HEK293 (cell line): ENCODE data around the gene STT3A.
A peak's percentile ranks its signal among the peaks of the same experiment; 100 is the strongest.

Experiments used
- BCL11A ChIP-seq: fragments of 450-650 bp; formaldehyde crosslinking; IDR thresholded peaks from 2 replicates; pipeline ENCODE4 v1.5.1; 2016; ENCODE audit warnings: low read depth, missing biosample characterization, missing genetic modification characterization
- KLF16 ChIP-seq: fragments of 450-650 bp; formaldehyde crosslinking; IDR thresholded peaks from 2 replicates; pipeline ENCODE4 v1.5.1; 2017; ENCODE audit warnings: missing biosample characterization, missing genetic modification characterization
- KLF9 ChIP-seq: fragments of 450-650 bp; formaldehyde crosslinking; IDR thresholded peaks from 2 replicates; pipeline ENCODE4 v1.5.1; 2016; ENCODE audit warnings: missing biosample characterization, missing genetic modification characterization, low read depth
- MYNN ChIP-seq: fragments of 450-650 bp; formaldehyde crosslinking; IDR thresholded peaks from 2 replicates; pipeline ENCODE4 v1.5.1; 2016; ENCODE audit warnings: missing biosample characterization, missing genetic modification characterization, borderline replicate concordance
- PATZ1 ChIP-seq: fragments of 450-650 bp; formaldehyde crosslinking; IDR thresholded peaks from 2 replicates; pipeline ENCODE4 v1.5.1; 2016; ENCODE audit warnings: missing biosample characterization, missing genetic modification characterization
- PRDM1 ChIP-seq: fragments of 450-650 bp; formaldehyde crosslinking; IDR thresholded peaks from 2 replicates; pipeline ENCODE4; 2016; ENCODE audit warnings: missing biosample characterization, missing genetic modification characterization
- PRDM10 ChIP-seq: fragments of 450-650 bp; formaldehyde crosslinking; IDR thresholded peaks from 2 replicates; pipeline ENCODE4 v1.5.1; 2016; ENCODE audit warnings: missing biosample characterization, missing genetic modification characterization
- REPIN1 ChIP-seq: fragments of 450-650 bp; formaldehyde crosslinking; IDR thresholded peaks from 2 replicates; pipeline ENCODE4 v1.5.1; 2017; ENCODE audit warnings: missing biosample characterization, missing genetic modification characterization, low read depth
- YY1 ChIP-seq: fragments of 450-650 bp; formaldehyde crosslinking; IDR thresholded peaks from 2 replicates; pipeline ENCODE4 v1.5.1; 2018; ENCODE audit warnings: missing biosample characterization, missing genetic modification characterization
- ZBTB7A ChIP-seq: fragments of 450-650 bp; formaldehyde crosslinking; IDR thresholded peaks from 2 replicates; pipeline ENCODE4 v1.5.1; 2016; ENCODE audit warnings: low read depth, missing biosample characterization, missing genetic modification characterization
- ZNF146 ChIP-seq: fragments of 450-650 bp; formaldehyde crosslinking; IDR thresholded peaks from 2 replicates; pipeline ENCODE4 v1.5.1; 2016; ENCODE audit warnings: missing biosample characterization, missing genetic modification characterization
- ZNF292 ChIP-seq: fragments of 450-650 bp; formaldehyde crosslinking; IDR thresholded peaks from 2 replicates; pipeline ENCODE4 v1.5.1; 2016; ENCODE audit warnings: low read depth, missing biosample characterization, missing genetic modification characterization, borderline replicate concordance
- ZNF433 ChIP-seq: fragments of 450-650 bp; formaldehyde crosslinking; IDR thresholded peaks from 2 replicates; pipeline ENCODE4 v1.5.1; 2016; ENCODE audit warnings: missing biosample characterization, missing genetic modification characterization, low read depth
- ZNF501 ChIP-seq: fragments of 450-650 bp; formaldehyde crosslinking; IDR thresholded peaks from 2 replicates; pipeline ENCODE4 v1.5.1; 2016; ENCODE audit warnings: missing biosample characterization, missing genetic modification characterization
- ZNF514 ChIP-seq: fragments of 450-650 bp; formaldehyde crosslinking; IDR thresholded peaks from 2 replicates; pipeline ENCODE4 v1.5.1; 2016; ENCODE audit warnings: missing biosample characterization, missing genetic modification characterization
- ZNF610 ChIP-seq: fragments of 450-650 bp; formaldehyde crosslinking; IDR thresholded peaks from 2 replicates; pipeline ENCODE4 v1.5.1; 2016; ENCODE audit warnings: missing biosample characterization, missing genetic modification characterization, borderline replicate concordance
- TF ChIP-seq, protein P1 (sequence below): fragments of 450-650 bp; formaldehyde crosslinking; IDR thresholded peaks from 2 replicates; pipeline ENCODE4 v1.5.1; 2016; ENCODE audit warnings: missing biosample characterization, missing genetic modification characterization
- TF ChIP-seq, protein P2 (sequence below): fragments of 450-650 bp; formaldehyde crosslinking; IDR thresholded peaks from 2 replicates; pipeline ENCODE4 v1.5.1; 2016; ENCODE audit warnings: missing biosample characterization, missing genetic modification characterization
- TF ChIP-seq, protein P3 (sequence below): fragments of 450-650 bp; formaldehyde crosslinking; IDR thresholded peaks from 2 replicates; pipeline ENCODE4 v1.5.1; 2016; ENCODE audit warnings: missing biosample characterization, missing genetic modification characterization
- TF ChIP-seq, protein P4 (sequence below): fragments of 450-650 bp; formaldehyde crosslinking; conservative IDR thresholded peaks from 2 replicates; pipeline ENCODE4 v1.5.1; 2016; ENCODE audit warnings: low read depth, missing biosample characterization, missing genetic modification characterization
- TF ChIP-seq, protein P5 (sequence below): fragments of 450-650 bp; formaldehyde crosslinking; IDR thresholded peaks from 2 replicates; pipeline ENCODE4 v1.5.1; 2016; ENCODE audit warnings: missing biosample characterization, missing genetic modification characterization

STT3A gene

DNA sequence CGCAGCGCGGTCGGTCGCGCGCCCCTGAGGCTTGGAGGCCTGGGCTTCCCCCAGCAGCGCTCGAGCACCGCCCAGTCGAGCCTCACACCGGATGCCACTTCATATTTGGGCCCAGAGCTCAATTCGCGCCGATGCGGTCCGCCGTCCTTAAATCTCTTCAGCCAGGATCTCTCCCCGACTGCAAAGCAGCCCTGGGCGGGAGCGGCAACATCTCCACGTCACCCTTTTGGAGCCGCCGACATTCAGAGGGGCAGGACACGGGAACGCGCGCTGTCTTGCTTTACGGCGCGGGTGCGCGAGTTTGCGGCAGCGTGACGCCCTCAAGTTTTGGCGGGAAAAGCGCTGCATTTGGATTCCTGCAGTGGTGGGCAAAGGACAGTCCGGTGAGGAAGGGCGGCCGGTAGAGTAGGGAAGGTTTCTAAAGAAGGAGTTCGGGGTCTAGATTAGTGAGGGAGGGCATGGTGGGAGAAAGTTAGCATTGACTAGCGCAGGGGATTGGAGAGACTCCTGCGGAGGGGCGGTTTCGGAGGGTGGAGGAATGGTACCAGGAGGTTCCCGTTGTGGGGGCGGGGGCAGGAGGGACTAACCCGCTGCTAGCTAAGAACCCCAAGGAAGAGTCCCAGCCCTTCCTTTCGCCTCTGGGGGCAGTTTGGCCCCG lies 33.1 kb downstream of the STT3A start (continued):
- TF ChIP-seq PATZ1 (tag by site-specific recombination) (peak; percentile 77), ZNF501 (tag by site-specific recombination) (peak; percentile 93), KLF9 (peak; percentile 89; the same call in 1 of the 2 replicates), ZBTB7A (peak; percentile 51; the same call in 1 of the 2 replicates), ZNF146 (tag by site-specific recombination) (peak; percentile 53), REPIN1 (tag by site-specific recombination) (peak; percentile 83; the same call in 1 of the 2 replicates), ZNF433 (no peak), ZNF292 (tag by site-specific recombination) (no peak), KLF16 (tag by site-specific recombination) (peak; percentile 93), MYNN (tag by site-specific recombination) (peak; percentile 39; the same call in 1 of the 2 replicates), PRDM1 (peak; percentile 82), ZNF610 (tag by site-specific recombination) (peak; percentile 54; the same call in 1 of the 2 replicates), PRDM10 (tag by site-specific recombination) (peak; percentile 72), YY1 (peak; percentile 67), ZNF514 (tag by site-specific recombination) (no peak), BCL11A (tag by site-specific recombination) (peak; percentile 61; the same call in 1 of the 2 replicates)
- TF ChIP-seq, protein P1, sequence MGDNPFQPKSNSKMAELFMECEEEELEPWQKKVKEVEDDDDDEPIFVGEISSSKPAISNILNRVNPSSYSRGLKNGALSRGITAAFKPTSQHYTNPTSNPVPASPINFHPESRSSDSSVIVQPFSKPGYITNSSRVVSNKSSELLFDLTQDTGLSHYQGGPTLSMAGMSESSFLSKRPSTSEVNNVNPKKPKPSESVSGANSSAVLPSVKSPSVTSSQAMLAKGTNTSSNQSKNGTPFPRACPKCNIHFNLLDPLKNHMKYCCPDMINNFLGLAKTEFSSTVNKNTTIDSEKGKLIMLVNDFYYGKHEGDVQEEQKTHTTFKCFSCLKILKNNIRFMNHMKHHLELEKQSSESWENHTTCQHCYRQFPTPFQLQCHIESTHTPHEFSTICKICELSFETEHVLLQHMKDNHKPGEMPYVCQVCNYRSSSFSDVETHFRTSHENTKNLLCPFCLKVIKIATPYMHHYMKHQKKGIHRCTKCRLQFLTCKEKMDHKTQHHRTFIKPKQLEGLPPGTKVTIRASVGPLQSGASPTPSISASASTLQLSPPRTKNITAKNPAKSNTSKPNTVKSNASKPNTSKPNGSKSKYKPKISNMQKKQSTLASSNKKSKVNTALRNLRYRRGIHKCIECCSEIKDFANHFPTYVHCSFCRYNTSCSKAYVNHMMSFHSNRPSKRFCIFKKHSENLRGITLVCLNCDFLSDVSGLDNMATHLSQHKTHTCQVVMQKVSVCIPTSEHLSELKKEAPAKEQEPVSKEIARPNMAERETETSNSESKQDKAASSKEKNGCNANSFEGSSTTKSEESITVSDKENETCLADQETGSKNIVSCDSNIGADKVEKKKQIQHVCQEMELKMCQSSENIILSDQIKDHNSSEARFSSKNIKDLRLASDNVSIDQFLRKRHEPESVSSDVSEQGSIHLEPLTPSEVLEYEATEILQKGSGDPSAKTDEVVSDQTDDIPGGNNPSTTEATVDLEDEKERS (tag by site-specific recombination) = no peak
- TF ChIP-seq, protein P2, sequence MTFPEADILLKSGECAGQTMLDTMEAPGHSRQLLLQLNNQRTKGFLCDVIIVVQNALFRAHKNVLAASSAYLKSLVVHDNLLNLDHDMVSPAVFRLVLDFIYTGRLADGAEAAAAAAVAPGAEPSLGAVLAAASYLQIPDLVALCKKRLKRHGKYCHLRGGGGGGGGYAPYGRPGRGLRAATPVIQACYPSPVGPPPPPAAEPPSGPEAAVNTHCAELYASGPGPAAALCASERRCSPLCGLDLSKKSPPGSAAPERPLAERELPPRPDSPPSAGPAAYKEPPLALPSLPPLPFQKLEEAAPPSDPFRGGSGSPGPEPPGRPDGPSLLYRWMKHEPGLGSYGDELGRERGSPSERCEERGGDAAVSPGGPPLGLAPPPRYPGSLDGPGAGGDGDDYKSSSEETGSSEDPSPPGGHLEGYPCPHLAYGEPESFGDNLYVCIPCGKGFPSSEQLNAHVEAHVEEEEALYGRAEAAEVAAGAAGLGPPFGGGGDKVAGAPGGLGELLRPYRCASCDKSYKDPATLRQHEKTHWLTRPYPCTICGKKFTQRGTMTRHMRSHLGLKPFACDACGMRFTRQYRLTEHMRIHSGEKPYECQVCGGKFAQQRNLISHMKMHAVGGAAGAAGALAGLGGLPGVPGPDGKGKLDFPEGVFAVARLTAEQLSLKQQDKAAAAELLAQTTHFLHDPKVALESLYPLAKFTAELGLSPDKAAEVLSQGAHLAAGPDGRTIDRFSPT (tag by site-specific recombination) = peak; percentile 95
- TF ChIP-seq, protein P3, sequence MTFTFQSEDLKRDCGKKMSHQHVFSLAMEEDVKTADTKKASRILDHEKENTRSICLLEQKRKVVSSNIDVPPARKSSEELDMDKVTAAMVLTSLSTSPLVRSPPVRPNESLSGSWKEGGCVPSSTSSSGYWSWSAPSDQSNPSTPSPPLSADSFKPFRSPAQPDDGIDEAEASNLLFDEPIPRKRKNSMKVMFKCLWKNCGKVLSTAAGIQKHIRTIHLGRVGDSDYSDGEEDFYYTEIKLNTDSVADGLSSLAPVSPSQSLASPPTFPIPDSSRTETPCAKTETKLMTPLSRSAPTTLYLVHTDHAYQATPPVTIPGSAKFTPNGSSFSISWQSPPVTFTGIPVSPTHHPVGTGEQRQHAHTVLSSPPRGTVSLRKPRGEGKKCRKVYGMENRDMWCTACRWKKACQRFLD (tag by site-specific recombination) = no peak
- TF ChIP-seq, protein P4, sequence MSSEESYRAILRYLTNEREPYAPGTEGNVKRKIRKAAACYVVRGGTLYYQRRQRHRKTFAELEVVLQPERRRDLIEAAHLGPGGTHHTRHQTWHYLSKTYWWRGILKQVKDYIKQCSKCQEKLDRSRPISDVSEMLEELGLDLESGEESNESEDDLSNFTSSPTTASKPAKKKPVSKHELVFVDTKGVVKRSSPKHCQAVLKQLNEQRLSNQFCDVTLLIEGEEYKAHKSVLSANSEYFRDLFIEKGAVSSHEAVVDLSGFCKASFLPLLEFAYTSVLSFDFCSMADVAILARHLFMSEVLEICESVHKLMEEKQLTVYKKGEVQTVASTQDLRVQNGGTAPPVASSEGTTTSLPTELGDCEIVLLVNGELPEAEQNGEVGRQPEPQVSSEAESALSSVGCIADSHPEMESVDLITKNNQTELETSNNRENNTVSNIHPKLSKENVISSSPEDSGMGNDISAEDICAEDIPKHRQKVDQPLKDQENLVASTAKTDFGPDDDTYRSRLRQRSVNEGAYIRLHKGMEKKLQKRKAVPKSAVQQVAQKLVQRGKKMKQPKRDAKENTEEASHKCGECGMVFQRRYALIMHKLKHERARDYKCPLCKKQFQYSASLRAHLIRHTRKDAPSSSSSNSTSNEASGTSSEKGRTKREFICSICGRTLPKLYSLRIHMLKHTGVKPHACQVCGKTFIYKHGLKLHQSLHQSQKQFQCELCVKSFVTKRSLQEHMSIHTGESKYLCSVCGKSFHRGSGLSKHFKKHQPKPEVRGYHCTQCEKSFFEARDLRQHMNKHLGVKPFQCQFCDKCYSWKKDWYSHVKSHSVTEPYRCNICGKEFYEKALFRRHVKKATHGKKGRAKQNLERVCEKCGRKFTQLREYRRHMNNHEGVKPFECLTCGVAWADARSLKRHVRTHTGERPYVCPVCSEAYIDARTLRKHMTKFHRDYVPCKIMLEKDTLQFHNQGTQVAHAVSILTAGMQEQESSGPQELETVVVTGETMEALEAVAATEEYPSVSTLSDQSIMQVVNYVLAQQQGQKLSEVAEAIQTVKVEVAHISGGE (tag by site-specific recombination) = peak; percentile 53
- TF ChIP-seq, protein P5, sequence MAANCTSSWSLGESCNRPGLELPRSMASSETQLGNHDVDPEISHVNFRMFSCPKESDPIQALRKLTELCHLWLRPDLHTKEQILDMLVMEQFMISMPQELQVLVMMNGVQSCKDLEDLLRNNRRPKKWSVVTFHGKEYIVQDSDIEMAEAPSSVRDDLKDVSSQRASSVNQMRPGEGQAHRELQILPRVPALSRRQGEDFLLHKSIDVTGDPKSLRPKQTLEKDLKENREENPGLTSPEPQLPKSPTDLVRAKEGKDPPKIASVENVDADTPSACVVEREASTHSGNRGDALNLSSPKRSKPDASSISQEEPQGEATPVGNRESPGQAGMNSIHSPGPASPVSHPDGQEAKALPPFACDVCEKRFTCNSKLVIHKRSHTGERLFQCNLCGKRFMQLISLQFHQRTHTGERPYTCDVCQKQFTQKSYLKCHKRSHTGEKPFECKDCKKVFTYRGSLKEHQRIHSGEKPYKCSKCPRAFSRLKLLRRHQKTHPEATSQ (tag by site-specific recombination) = peak; percentile 46; the same call in 1 of the 2 replicates
